Posterior vena cava (tissue), 2 donors: Measurements from ENCODE around the gene COL24A1. TPM values are rescaled to one million over a fixed set of nuclear protein-coding genes. Genes with fewer than 3 reads are reported as not detected.
"Not testable (repeated sequence)": the region's sequence is repeated elsewhere in the genome, so short reads cannot be mapped to it uniquely, and the experiment has no call there.

Experiments used
- DNase-seq: peaks from one replicate; pipeline ENCODE4 v3.0.0-alpha.2; 2020; ENCODE audit warnings: low spot score
- intact Hi-C, 2 donors: fragments of 100-400 bp; cut with DNase I; formaldehyde crosslinking; loops; one replicate each; pipeline versions ENCODE4 v1.14.1 to v1.14.2; 2022 to 2023
- total RNA-seq, 2 donors: library from RNA; stranded (reverse); fragmentation: NEBNext Ultra II Directional; extraction: Animal tissue kit (Norgen Biotek cat#: 25700); gene quantifications; one replicate each; pipeline ENCODE4 v1.2.1, GENCODE V29; 2021
- donor health status: DM: yes; HTN: yes; CAD: no.
- donor health status: DM: yes; HTN: yes; CAD: no.

The COL24A1 gene
- total RNA-seq, 2 donors from 2014 or later: 0.19 to 0.38 TPM

DNA sequence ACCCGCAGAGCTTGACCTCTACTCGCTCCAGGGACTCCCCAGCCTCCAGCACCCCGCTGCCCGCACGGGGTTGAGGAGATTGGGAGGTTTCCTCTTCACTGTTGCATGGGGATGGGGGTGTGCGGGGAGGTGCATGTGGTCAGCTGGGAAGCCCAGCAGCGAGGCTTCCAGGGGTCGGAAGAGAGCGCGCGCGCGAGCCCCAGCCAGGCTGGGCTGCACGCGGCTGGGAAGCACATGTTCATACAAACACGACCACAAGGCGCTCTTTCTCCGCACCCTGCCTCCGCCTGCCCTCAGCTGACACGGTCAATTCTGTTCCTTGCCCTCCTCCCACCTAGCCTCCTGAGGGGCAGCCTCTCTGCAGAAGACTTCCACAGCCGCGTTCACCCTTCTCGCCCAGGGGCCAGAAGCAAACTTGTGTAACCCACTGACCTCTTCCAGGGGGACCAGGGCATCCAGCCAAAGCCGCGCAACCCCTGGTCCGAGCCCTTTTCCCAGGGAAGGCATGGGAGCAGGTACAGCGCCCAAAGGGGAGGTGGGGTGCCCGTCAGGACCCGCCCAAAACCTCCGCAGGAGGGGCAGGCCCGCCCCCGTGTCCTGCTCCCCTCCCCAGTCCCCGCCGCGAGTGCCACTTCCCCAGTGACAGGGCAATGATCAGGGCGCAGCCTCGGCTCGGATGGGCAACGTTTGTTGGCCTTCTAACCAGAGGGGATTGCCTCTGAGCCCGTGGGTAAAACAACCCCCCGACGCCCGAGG, 1.3 kb downstream of the COL24A1 start:
- intact Hi-C loops: no loop called here
- DNase-seq: peak; percentile 80

DNA sequence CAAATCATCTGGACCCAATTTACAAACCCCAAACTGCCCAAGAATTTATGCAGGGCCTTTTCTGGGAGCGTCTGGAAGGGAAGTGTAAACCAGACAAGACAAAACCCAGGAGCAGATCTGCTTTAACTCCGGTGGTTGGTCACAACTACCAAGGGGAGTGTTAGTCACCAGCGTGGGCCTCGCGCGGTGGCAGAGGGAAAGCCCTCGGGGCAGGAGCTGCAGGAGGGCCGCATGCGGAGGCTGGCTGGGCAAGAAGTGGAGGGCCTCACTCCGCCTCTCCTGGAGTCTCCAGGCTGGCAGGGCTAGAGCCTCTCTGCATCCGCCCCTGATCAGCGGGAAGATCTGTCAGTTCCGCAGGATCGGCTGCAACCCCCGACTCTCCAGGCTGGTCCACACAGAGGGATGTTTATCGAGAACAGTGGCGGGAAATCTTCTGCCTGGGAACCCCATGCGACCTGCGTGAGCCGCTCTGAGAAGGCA, 2.0 kb downstream of the COL24A1 start:
- DNase-seq: peak; percentile 79
- intact Hi-C loops: no loop called here

DNA sequence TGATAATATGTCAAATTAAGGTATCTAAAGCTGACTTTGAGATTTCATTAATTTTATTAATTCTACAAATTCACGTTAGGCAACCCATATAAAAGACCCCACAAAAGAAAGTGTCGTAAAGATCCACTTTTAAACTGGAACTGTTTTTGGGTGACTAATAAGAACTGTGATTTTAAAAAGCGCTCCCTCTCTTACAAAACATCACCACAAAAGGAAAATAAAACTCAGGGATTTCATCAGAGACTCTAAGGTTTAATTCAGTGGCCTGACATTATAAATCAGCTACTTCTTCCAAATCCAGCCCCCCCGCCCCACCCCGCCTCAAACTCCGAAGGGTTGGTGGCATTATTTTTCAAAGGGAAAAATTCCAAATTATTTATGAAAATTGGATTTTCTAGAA, 2.7 kb downstream of the COL24A1 start:
- intact Hi-C loops: no loop called here
- DNase-seq: no peak

DNA sequence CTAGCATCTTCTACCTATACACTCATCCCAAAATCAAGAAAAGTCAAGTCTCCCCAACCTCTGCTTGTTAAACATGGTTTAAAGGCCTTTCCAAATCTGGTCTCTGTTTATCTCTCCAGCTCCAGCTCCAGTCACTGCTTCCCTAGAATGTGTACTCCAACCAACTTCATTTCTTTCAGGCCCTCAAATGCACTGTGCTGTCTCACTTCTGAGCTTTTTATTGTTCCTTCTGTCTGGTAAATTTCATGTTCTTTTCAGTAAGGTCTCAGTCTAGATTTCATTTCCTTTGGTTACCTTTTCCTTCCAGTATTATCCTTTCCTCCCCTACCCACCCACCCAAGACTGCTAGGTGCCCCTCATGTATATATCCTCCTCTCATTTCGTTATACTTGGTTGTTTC, 3.7 kb downstream of the COL24A1 start:
- DNase-seq: no peak
- intact Hi-C loops: no loop called here

DNA sequence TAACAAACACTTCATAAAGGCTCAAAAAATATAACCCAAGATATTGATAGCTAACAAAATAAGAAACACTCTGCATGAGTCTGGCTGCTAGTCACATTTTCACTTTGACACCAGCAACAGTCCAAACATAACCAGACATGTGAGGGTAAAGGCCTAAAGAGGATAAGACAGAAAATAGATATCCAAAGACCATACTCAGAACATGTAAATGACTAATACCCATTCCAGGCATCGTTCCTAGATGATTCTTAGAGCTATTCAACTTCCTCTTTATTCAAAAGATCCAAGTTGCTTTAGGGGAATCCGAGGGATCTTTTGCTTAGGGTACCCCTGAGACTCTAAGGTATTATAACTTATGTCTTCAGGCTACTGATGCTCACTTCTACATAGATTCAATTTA, 5.1 kb downstream of the COL24A1 start:
- intact Hi-C loops: no loop called here
- no peak for DNase-seq

DNA sequence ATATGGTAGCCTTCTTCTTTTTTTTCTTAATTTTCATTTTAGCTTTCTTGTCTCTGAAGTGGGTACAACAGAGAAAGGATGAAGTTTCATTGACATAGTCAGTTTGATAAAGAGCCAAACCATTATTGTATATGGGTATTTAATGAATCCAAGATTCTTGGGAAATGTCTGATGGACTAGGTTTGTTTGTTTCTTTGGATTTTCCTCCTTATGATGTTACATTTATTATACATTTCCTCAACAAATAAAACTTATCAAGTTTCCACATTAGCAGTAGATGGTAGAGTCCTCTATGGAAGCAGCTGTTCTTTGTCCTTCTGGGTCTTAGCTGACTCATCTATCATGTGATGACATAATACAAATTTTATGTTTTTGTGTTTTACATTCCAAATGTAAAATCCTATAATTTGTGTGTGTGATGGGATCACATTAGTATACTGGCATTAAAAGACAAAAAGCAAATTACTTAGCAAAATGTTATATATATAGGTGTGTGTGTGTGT, 6.0 kb downstream of the COL24A1 start:
- intact Hi-C loops: no loop called here
- DNase-seq: no peak

DNA sequence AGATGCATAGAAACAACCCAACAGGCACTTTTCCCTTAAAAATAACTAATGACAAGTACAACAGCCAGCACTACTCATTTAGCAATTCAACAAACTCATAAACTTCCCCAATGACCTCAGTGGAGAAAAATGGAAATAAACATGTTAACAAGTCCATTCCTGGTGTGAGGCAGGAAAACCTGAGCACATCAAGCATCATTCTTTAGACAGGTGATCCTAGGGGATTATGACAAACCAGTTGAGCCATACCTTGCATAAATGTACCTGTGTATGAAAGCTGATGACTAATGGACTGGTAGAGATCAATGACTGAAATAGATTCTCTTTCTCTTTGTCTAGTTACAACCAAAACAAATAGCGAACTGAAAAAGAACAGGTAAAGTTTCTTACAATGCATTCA, 7.0 kb downstream of the COL24A1 start:
- DNase-seq: no peak
- intact Hi-C loops: no loop called here

DNA sequence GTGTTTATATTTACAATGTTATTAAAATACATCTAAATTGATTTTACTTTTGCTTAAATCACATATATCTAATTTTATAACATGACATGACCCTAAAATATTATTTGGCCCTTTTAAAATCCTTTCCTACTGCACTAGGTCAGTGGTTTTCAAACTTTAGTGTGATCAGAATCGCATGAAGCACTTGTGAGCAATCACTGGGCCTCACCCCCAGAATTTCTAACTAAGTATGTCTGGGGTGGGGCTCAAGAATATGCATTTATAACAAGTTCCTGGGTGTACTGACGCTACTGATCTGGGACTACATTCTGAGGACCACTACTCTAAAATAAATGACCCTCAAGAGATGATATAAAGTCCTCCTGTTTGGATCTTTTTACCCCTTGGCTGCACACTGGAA, 8.8 kb downstream of the COL24A1 start:
- no peak for DNase-seq
- intact Hi-C loops: no loop called here

DNA sequence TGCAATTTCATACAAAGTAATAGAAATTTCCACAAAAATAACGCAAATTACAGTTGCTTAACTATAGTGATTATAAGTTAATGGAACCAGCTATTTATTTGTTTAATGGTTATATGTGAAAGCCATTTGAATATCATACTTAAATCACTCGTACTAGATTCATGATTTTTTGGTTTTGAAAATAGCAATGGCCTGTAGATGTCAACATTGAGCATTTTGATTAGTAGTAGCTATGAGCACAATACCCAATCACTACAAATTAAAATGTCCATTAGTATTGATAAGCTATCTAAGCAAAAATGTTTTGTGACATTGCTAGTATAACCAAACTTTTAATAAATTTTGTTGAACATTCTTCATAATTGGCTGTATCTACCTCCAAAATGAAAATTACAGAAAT, 10.0 kb downstream of the COL24A1 start:
- intact Hi-C loops: no loop called here
- DNase-seq: no peak

DNA sequence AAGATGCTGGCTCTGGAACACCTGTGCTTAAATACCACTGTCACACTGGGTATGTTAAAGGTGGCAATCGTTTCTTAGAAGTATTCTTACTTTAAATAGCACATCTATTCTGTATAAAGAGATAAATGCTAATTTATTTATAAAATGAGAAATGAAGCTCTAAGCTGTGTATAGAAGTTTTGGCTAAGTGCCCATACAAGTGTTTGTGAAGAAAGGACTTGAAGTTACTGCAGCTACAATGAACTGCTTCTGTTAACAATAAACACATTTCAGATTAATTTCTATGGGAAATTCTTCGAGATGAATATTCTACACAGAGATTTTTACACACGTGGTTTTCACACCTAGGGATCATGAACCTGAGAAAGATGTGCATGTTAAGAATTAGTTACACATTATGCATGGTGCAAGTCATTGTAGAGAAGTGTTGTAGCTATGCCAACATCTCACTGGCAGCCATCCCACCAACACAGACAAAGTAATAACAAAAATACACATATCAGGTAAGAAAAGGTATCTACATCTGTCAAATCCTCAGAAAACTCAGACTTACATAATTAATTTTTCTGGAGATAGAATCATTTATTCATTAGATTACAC, 16.2 kb downstream of the COL24A1 start:
- intact Hi-C loops: no loop called here
- DNase-seq: no peak

DNA sequence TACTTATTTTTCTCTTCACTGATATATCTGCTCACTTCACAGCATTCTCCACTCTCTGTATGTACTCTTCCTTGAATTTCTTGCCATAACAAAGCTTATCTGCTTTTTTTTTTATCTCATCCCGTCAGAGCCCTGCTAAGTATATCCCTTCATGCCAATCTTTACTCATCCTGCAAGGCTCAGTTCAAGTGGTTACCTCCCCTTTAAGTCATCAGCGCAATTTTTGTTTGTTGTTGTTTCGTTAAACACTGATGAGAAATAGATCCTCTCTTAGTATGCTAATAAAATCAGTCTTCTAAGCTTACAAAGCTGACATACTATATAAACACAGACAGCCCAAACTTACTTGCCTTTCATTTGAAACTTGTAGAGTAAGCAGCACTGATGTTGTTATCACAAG, 17.8 kb downstream of the COL24A1 start:
- no peak for DNase-seq
- intact Hi-C loops: no loop called here

DNA sequence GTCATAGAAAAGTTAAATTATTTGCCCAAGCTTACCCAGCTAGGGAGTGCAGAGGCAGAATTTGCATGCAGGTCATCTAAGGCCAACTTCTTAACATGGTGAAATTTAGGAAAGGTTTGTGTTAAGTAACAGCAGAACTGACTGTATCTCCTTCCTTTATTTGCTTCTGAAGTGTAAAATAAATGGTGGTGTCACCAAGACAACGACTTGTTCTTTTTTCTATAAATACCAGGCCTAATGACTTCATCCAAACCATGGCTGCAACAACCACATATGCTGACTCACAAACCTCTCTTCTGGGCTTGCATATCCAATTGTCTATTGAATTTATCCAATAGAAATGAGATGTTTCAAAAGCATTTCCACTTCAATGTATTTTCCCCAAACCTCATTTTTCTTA, 19.1 kb downstream of the COL24A1 start:
- intact Hi-C loops: no loop called here
- DNase-seq: no peak

DNA sequence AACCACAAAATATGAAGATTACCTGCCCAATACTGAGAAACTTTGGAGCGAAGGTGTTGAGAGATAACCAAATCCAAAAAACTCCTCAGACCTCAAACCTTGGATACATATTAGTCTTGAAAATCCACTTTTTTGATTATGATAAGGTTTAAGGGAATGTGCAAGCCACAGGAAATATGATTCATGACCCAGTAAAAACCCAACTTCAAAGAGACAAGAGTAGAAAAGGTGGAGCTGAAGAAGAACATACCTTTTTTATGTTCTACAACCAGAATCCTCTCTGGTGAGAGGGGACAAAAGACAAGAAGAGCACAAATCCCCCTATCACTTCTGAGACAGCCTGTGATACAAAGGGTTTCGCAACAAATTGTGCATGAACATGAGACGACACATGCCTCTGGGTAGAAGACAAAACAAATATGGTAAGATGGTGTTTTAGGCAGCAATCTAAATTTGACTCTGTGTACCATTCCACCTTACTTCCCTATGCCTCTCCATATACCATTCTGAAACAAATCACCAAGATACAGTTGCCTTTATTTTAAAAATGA, 37.3 kb downstream of the COL24A1 start:
- intact Hi-C loops: no loop called here

DNA sequence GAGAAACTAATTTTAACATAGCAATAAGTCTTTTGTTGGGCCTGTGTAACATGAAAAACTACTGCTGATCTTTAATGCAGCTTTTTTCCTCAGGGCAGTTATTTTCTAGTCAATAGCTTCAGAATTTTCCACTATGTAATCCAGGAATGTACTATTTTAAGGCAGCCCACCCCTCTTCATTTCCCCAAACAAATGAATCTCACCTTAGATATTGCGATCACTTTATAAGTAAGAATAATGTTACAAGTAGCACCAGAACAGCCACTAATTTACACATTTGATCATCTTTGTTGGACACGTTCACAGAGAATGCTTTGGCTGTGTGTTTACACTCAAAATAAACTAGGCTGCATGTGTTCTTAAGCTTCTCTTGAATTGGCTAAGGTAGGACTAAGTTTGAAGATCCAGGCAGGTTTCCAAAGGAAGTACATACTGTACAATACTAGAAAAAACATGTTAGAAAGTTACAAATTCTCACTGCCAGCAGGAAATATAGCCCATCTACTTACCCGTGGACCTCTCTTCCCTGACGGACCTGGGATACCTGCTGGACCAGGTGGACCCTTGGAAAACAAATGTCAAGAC, 41.7 kb downstream of the COL24A1 start:
- DNase-seq: no peak
- intact Hi-C loops: no loop called here

More for the DNA sequence above, 37.3 kb downstream of the COL24A1 start:
- no peak for DNase-seq

DNA sequence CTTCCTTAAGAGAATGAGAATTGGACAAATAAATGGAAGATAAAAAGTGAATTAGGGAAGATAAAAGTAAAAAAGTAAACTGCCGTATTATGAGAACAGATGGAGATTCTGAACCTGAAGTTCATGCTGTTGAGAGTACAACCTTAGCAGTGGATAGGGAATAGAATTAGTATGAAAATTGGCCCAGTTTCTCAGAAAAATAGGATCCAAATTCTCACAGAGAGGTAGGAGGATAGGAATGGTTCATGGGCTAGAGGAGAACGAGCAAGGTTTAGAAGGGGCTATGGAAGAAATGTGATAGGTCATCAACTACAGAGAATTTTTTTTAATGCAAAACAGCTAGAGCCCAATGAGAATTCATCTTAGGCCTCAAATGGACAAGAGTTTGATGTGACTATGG, 42.3 kb downstream of the COL24A1 start:
- no peak for DNase-seq
- intact Hi-C loops: no loop called here

DNA sequence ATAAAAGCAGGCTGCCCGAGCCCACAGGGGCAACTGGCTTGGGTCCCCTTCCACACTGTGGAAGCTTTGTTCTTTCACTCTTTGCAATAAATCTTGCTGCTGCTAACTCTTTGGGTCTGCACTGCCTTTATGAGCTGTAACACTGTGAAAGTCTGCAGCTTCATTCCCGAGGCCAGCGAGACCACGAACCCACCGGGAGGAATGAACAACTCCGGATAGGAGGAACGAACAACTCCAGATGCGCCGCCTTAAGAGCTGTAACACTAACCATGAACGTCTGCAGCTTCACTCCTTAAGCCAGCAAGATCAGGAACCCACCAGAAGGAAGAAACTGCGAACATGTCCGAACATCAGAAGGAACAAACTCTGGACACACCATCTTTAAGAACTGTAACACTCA, 45.0 kb downstream of the COL24A1 start:
- intact Hi-C loops: not testable (repeated sequence)

DNA sequence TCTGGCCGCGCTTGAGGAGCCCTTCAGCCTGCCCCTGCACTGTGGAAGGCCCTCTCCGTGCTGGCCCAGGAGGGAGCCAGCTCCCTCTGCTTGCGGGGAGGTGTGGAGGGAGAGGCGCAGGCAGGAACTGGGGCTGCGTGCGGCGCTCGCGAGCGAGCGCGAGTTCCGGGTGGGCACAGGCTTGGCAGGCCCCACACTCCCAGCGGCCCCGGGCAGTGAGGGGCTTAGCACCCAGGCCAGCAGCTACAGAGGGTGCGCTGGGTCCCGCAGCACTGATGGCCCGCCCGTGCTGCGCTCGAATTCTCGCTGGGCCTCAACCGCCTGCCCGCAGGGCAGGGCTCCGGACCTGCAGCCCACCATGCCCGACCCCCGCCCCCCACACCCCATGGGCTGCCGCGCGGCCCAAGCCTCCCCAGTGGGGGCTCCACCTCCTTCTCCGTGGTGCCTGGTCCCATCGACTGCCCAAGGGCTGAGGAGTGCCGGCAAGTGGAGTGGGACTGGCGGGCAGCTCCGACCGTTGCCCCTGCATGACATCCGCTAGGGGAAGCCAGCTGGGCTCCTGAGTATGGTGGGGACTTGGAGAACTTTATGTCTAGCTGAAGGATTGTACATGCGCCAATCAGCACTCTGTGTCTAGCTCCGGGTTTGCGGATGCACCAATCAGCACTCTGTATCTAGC, 46.0 kb downstream of the COL24A1 start:
- intact Hi-C loops: no loop called here
- DNase-seq: peak; percentile 64

More for the DNA sequence above, 45.0 kb downstream of the COL24A1 start:
- DNase-seq: not testable (repeated sequence)

DNA sequence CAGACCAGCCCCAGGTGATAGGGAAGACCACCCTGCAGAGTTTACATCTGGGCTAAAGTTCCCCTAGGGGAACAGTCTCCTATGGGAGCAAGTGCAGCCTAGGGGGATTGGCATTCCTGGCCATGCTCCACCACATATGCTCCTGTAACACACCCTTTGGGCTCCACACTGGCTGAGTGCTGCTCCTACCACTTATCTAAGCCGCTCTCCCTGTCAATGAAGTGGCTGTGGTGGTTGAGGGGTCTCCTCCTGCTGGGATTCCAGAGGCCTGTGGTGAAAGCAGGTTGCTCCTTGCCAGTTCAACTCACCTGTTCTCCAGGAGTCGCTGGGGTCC, 51.1 kb downstream of the COL24A1 start:
- intact Hi-C loops: no loop called here
- peak; percentile 59 for DNase-seq

DNA sequence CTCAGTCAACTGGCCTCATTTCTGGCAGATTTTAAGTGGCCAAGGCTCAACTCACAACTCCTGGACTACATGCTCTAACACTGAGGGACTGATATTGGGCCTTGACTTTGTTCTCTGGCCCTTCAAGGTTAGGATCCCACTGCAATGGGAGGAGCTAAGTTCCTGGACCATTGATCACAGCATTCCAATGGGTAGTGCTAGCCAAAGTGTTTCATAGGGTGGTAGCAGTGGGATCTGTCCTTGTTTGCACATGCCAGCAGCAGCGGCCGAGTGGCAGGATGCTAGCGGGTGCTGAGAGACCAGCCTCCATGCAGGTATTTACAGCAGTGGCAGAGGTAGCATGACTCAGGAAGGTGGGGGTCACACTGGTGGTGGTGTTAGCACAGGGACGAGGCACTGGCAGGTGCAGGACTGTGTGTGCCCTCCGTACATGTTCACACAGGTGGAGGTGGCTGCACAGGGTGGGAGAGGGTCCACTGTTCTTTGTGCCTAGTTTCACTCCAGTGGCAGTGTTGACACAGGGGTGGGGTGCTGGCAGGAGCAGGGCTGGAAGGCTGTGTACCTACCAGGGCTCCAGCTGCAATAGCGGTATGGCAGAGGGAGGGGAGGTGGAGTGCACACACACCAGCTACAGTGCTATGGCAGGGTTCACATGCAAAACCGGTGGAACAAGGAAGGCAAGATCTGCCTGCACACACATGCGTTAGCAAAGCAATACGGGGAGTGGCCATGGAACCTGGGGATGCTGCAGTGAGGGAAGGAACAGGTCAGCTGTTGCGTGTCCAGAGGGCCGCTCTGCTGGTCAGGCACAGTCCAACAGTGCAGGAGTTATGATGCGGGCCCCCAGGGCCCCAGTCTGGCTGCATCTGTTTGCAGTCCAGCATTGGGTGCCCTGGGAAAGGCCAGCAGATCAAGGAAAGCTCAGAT, 51.7 kb downstream of the COL24A1 start:
- intact Hi-C loops: no loop called here
- DNase-seq: no peak
